ENCODE measurements around the gene INMT.

The INMT gene

DNA sequence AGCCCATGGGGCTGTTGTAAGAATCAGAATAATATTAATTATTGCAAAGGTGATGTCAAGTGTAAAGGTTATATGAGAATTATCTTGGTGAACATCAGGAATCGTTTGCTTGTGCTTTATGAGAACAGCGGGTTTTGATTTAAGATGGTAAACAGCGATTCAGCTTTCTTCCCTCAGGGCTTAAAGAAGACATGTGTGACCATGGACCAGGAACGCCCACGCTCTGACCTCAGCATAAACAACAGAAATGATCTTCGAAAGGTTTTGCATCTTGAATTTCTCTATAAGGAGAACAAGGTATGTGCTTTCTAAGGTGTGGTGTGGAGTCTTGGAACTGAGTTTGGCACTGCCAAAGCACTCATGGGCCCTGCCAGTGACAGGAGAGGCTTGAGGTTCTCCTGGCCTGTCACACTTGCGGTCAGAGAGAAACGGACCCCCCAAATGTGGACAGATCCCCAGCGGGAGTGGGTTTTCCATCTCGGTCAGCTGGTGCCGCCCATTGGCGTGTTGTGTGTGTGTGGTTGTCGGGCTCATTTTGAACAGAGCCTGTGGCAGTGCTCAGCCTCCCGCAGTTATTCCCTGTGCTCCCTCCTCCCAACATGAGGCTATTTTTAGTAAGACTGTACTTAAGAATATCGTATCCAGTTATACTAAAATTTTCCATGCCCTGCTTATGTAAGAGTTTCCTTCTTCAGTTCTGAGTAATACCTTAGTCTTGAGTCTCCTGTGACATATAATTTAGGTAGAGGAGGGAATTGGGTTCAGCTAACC, 26.5 kb downstream of the INMT start:
- TF ChIP-seq POLR2AphosphoS5 (IDR thresholded peaks at IDR 0.05; ENCODE audit: low read depth), result no peak
- Histone ChIP-seq H3K4me3 (replicated peaks; ENCODE audit: insufficient read depth, low read length) (no peak overlapping the region), H3K27ac (replicated peaks) (no peak overlapping the region), H3K27me3 (ENCODE audit: insufficient read depth, poor library complexity, severe bottlenecking) (no peaks in the 10 kb centered on the region)
- DNase-seq (ENCODE audit: low read depth in 1 of 2, low spot score in 1 of 2), result no peak

- Histone ChIP-seq H3K27ac (replicated peaks) (no peak overlapping the region), H3K4me3 (replicated peaks; ENCODE audit: insufficient read depth, low read length) (no peak overlapping the region), H3K27me3 (ENCODE audit: insufficient read depth, poor library complexity, severe bottlenecking) (no peaks in the 10 kb centered on the region)
- TF ChIP-seq POLR2AphosphoS5 (IDR thresholded peaks at IDR 0.05; ENCODE audit: low read depth), result no peak
- TF ChIP-seq, protein P1, sequence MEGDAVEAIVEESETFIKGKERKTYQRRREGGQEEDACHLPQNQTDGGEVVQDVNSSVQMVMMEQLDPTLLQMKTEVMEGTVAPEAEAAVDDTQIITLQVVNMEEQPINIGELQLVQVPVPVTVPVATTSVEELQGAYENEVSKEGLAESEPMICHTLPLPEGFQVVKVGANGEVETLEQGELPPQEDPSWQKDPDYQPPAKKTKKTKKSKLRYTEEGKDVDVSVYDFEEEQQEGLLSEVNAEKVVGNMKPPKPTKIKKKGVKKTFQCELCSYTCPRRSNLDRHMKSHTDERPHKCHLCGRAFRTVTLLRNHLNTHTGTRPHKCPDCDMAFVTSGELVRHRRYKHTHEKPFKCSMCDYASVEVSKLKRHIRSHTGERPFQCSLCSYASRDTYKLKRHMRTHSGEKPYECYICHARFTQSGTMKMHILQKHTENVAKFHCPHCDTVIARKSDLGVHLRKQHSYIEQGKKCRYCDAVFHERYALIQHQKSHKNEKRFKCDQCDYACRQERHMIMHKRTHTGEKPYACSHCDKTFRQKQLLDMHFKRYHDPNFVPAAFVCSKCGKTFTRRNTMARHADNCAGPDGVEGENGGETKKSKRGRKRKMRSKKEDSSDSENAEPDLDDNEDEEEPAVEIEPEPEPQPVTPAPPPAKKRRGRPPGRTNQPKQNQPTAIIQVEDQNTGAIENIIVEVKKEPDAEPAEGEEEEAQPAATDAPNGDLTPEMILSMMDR (IDR thresholded peaks at IDR 0.05; ENCODE audit: insufficient read depth, low read length), result no peak
- TF ChIP-seq GABPA (IDR thresholded peaks at IDR 0.05; ENCODE audit: low read depth), result no peak
- no peak for TF ChIP-seq SPI1 (IDR thresholded peaks at IDR 0.05; ENCODE audit: borderline replicate concordance, low read depth)
- TF ChIP-seq REST (IDR thresholded peaks at IDR 0.05; ENCODE audit: insufficient replicate concordance, low read depth), result no peak
- DNase-seq (ENCODE audit: low read depth in 1 of 2, low spot score in 1 of 2), result no peak
Observed at GRCh38 chr7:30779574-30779973, 27.6 kb downstream of the INMT start.

- no peak overlapping the region for H3K27ac ChIP-seq (replicated peaks)
- H3K4me3 ChIP-seq (replicated peaks; ENCODE audit: insufficient read depth, low read length), result no peak overlapping the region
- TF ChIP-seq, protein P1 (IDR thresholded peaks at IDR 0.05; ENCODE audit: insufficient read depth, low read length), result no peak
- TF ChIP-seq SPI1 (IDR thresholded peaks at IDR 0.05; ENCODE audit: borderline replicate concordance, low read depth) (no peak), GABPA (IDR thresholded peaks at IDR 0.05; ENCODE audit: low read depth) (no peak), POLR2AphosphoS5 (IDR thresholded peaks at IDR 0.05; ENCODE audit: low read depth) (no peak), REST (IDR thresholded peaks at IDR 0.05; ENCODE audit: insufficient replicate concordance, low read depth) (no peak)
- DNase-seq (ENCODE audit: low read depth in 1 of 2, low spot score in 1 of 2), result no peak
- H3K27me3 ChIP-seq (ENCODE audit: insufficient read depth, poor library complexity, severe bottlenecking), result no peaks in the 10 kb centered on the region
Observed at GRCh38 chr7:30780941-30781340, 29.0 kb downstream of the INMT start.

GRCh38 chr7:30782690-30783089, 30.8 kb downstream of the INMT start:
- H3K4me3 ChIP-seq (replicated peaks; ENCODE audit: insufficient read depth, low read length), result no peak overlapping the region
- no peak for DNase-seq (ENCODE audit: low read depth in 1 of 2, low spot score in 1 of 2)
- no peak overlapping the region for H3K27ac ChIP-seq (replicated peaks)
- TF ChIP-seq REST (IDR thresholded peaks at IDR 0.05; ENCODE audit: insufficient replicate concordance, low read depth) (no peak), SPI1 (IDR thresholded peaks at IDR 0.05; ENCODE audit: borderline replicate concordance, low read depth) (no peak), POLR2AphosphoS5 (IDR thresholded peaks at IDR 0.05; ENCODE audit: low read depth) (no peak), GABPA (IDR thresholded peaks at IDR 0.05; ENCODE audit: low read depth) (no peak)
- TF ChIP-seq, protein P1 (IDR thresholded peaks at IDR 0.05; ENCODE audit: insufficient read depth, low read length), result no peak
- H3K27me3 ChIP-seq (ENCODE audit: insufficient read depth, poor library complexity, severe bottlenecking), result no peaks in the 10 kb centered on the region

Data from HL-60 (cell line).